Effector memory CD4-positive, alpha-beta T cell (primary cell): ENCODE data around the gene ULK1.

Experiments
- DNase-seq, 3 donors: peaks; one replicate each; pipeline ENCODE4 v3.0.0-alpha.2; 2020
- H3K27ac ChIP-seq: 2 replicates; pipeline ENCODE4 v1.7.0; 2013; ENCODE audit warnings: mild to moderate bottlenecking, low read length, moderate library complexity; ENCODE audit not compliant: insufficient read depth, poor library complexity, severe bottlenecking
- H3K27me3 ChIP-seq: replicated peaks from 2 replicates; pipeline ENCODE4 v1.7.0; 2013; ENCODE audit warnings: mild to moderate bottlenecking, low read length; ENCODE audit not compliant: insufficient read depth, control insufficient read depth, poor library complexity, severe bottlenecking
- H3K36me3 ChIP-seq: 2 replicates; pipeline ENCODE4 v1.7.0; 2013; ENCODE audit warnings: mild to moderate bottlenecking, low read length, moderate library complexity; ENCODE audit not compliant: control insufficient read depth, insufficient read depth
- H3K4me1 ChIP-seq: 2 replicates; pipeline ENCODE4 v1.7.0; 2013; ENCODE audit warnings: low read length, mild to moderate bottlenecking; ENCODE audit not compliant: control insufficient read depth, insufficient read depth, poor library complexity, severe bottlenecking
- H3K4me3 ChIP-seq: 2 replicates; pipeline ENCODE4 v1.7.0; 2013; ENCODE audit warnings: low read length, low read depth, mild to moderate bottlenecking; ENCODE audit not compliant: insufficient read depth, poor library complexity, severe bottlenecking
- H3K9me3 ChIP-seq: 2 replicates; pipeline ENCODE4 v1.7.0; 2013; ENCODE audit warnings: mild to moderate bottlenecking, low read length, moderate library complexity; ENCODE audit not compliant: control insufficient read depth
- total RNA-seq, 3 donors: gene quantifications; one replicate each; lab custom pipeline; 2026; lab: John Stamatoyannopoulos, UW

Gene ULK1
- total RNA-seq = 68.0 to 76.1 (median 68.1) reads per million in 3 donors

DNA sequence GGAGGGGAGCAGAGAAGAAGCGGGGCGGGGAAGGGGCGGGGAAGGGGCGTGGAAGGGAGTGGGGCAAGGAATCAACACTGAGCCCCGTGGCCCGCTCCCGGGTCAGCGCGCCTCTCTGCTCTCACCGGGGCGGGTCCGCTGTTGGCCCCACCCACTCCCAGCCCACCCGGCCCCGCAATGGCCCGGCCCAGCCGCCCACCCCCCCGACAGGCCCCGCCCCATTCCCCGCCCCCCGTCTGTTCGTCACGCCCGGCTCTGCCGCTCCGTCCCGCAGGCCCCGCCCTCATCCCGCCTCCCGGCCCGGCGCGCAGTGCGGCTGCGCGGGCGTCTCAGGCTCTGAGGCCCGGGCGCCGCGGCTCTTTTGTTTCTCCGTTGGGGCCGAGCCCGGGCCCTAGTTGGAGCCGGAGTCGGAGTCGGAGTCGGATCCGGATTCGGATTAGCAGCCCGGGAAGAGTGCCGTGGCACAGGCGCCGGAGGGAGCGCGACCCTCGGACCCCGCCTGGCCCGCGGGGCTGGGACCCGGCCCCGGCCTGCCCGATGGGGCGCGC is at the start of gene ULK1:
Gene ULK1, plus strand, starts transcription at position 310 of the 548 bp plus-strand sequence. CDS start 380 bp downstream, outside the sequence.
- H3K9me3 ChIP-seq = no peaks in the 10 kb centered on the region
- H3K4me3 ChIP-seq = peak within 1 kb of the TSS; percentile 75
- peak within 1 kb of the TSS; percentile 71 for H3K27ac ChIP-seq
- DNase-seq = peak; percentile 84 to 88 (median 87)
- H3K36me3 ChIP-seq = no peaks in the 10 kb centered on the region
- H3K4me1 ChIP-seq = peaks cover 19% of the 10 kb centered on the region
- no peaks in the 10 kb centered on the region for H3K27me3 ChIP-seq

DNA sequence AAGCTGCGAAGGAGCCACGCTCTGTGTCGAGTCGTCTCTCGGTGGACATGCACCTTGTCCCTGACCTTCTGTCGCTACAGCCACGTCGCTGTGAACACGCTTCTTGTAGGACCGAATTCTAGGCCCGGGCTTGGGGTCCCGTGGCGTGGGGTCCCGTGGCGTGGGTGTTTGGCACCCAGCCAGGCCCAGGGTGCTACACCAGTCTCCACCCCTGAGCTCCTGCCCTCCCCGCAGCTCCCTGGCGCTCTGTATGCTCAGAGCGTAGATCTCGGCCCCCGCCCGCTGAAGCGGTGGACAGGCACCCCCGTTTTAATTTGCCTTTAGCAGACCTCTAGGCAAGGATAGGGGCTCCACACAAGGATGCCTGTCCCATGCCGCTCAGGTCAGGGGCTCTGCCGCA is 49.8 kb upstream of the ULK1 start:
- Histone ChIP-seq H3K36me3 (no peaks in the 10 kb centered on the region), H3K4me3 (no peak overlapping the region), H3K9me3 (no peaks in the 10 kb centered on the region)

GRCh38 chr12:131845121-131845520 is 49.3 kb upstream of the ULK1 start:
- Histone ChIP-seq H3K27me3 (no peaks in the 10 kb centered on the region), H3K4me3 (no peak overlapping the region), H3K36me3 (no peaks in the 10 kb centered on the region), H3K27ac (no peak overlapping the region), H3K4me1 (no peaks in the 10 kb centered on the region), H3K9me3 (no peaks in the 10 kb centered on the region)
- DNase-seq = no peak

More for the DNA sequence above, 49.8 kb upstream of the ULK1 start:
- H3K27ac ChIP-seq = no peak overlapping the region
- no peaks in the 10 kb centered on the region for H3K4me1 ChIP-seq
- no peak for DNase-seq
- H3K27me3 ChIP-seq = no peaks in the 10 kb centered on the region

- H3K9me3 ChIP-seq = no peaks in the 10 kb centered on the region
- no peak for DNase-seq
- no peaks in the 10 kb centered on the region for H3K27me3 ChIP-seq
- no peaks in the 10 kb centered on the region for H3K36me3 ChIP-seq
- H3K4me1 ChIP-seq = no peaks in the 10 kb centered on the region
- no peak overlapping the region for H3K27ac ChIP-seq
- no peak overlapping the region for H3K4me3 ChIP-seq
These were observed 47.0 kb upstream of the ULK1 start for GRCh38 chr12:131847456-131847855.

DNA sequence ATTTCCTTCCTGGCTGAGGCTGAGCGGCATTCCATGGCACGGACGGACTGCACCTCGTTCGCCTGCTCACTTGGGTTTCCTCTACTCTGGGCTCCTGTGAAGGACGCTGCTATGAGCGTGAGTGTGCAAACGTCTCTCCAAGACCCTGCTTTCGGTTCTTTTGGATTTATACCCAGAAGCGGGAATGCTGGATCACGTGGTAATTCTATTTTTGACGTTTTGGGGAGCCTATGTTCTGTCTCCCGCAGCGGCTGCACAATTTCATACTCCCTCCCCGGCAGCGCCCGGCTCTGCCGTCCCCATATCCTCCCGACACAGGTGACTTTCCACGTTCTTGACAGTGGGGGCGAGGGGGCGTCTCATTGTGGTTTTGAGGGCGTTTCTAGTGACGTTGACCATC is 45.7 kb upstream of the ULK1 start:
- Histone ChIP-seq H3K36me3 (no peaks in the 10 kb centered on the region), H3K4me3 (no peak overlapping the region), H3K4me1 (no peaks in the 10 kb centered on the region), H3K9me3 (no peaks in the 10 kb centered on the region), H3K27ac (no peak overlapping the region), H3K27me3 (no peaks in the 10 kb centered on the region)
- no peak for DNase-seq

GRCh38 chr12:131849700-131850553 is 44.5 kb upstream of the ULK1 start:
- H3K27me3 ChIP-seq = no peaks in the 10 kb centered on the region
- no peak overlapping the region for H3K4me3 ChIP-seq
- H3K4me1 ChIP-seq = no peaks in the 10 kb centered on the region
- H3K36me3 ChIP-seq = no peaks in the 10 kb centered on the region
- no peak overlapping the region for H3K27ac ChIP-seq
- DNase-seq = no peak
- H3K9me3 ChIP-seq = no peaks in the 10 kb centered on the region

DNA sequence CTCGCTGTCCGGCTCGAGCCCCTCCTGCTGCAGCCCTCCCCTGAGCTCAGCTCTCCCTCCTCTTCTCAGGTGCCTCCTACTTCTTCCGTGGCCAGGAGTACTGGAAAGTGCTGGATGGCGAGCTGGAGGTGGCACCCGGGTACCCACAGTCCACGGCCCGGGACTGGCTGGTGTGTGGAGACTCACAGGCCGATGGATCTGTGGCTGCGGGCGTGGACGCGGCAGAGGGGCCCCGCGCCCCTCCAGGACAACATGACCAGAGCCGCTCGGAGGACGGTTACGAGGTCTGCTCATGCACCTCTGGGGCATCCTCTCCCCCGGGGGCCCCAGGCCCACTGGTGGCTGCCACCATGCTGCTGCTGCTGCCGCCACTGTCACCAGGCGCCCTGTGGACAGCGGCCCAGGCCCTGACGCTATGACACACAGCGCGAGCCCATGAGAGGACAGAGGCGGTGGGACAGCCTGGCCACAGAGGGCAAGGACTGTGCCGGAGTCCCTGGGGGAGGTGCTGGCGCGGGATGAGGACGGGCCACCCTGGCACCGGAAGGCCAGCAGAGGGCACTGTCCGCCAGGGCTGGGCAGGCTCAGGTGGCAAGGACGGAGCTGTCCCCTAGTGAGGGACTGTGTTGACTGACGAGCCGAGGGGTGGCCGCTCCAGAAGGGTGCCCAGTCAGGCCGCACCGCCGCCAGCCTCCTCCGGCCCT is 43.4 kb upstream of the ULK1 start:
- H3K4me1 ChIP-seq = no peaks in the 10 kb centered on the region
- no peaks in the 10 kb centered on the region for H3K27me3 ChIP-seq
- H3K9me3 ChIP-seq = no peaks in the 10 kb centered on the region
- peak in 1 of 3 donors; percentile 11 for DNase-seq
- H3K27ac ChIP-seq = no peak overlapping the region
- H3K4me3 ChIP-seq = no peak overlapping the region
- H3K36me3 ChIP-seq = no peaks in the 10 kb centered on the region

- no peak for DNase-seq
- no peaks in the 10 kb centered on the region for H3K27me3 ChIP-seq
- H3K9me3 ChIP-seq = no peaks in the 10 kb centered on the region
- H3K36me3 ChIP-seq = no peaks in the 10 kb centered on the region
- H3K27ac ChIP-seq = no peak overlapping the region
- no peaks in the 10 kb centered on the region for H3K4me1 ChIP-seq
- H3K4me3 ChIP-seq = no peak overlapping the region
These were observed 42.5 kb upstream of the ULK1 start for GRCh38 chr12:131851741-131852550.

- no peak for DNase-seq
- no peaks in the 10 kb centered on the region for H3K27me3 ChIP-seq
These were observed 41.7 kb upstream of the ULK1 start for GRCh38 chr12:131852551-131853299.

More at GRCh38 chr12:131852551-131853299, 41.7 kb upstream of the ULK1 start:
- H3K4me3 ChIP-seq = no peak overlapping the region
- H3K4me1 ChIP-seq = no peaks in the 10 kb centered on the region
- H3K9me3 ChIP-seq = no peaks in the 10 kb centered on the region
- no peak overlapping the region for H3K27ac ChIP-seq
- no peaks in the 10 kb centered on the region for H3K36me3 ChIP-seq
